ENCODE data around the gene PRKAG1. TPM values are rescaled to one million over a fixed set of nuclear protein-coding genes. Genes with fewer than 3 reads are reported as not detected.

Gene PRKAG1
- total RNA-seq, 1 experiment from 2014 or later = 51.1 TPM

Other genes with a start within 250 kb of the PRKAG1 start
- 7.0 and 7.1 TPM in 2 replicates for gene ADCY6, start 229.7 kb downstream of the PRKAG1 start, total RNA-seq (2014; rRNA removed; shearing (Covaris generic))
- 3.2 and 4.6 TPM in 2 replicates for gene CACNB3, start 200.3 kb downstream of the PRKAG1 start, total RNA-seq (2014; rRNA removed; shearing (Covaris generic))
- gene DDX23, start 166.6 kb downstream of the PRKAG1 start, total RNA-seq (2014; rRNA removed; shearing (Covaris generic)) = 101 and 106 TPM in 2 replicates
- 0.94 and 3.0 TPM in 2 replicates for gene RND1, start 152.9 kb downstream of the PRKAG1 start, total RNA-seq (2014; rRNA removed; shearing (Covaris generic))
- 10.8 and 16.5 TPM in 2 replicates for gene FKBP11, start 93.3 kb downstream of the PRKAG1 start, total RNA-seq (2014; rRNA removed; shearing (Covaris generic))
- 68.9 and 95.1 TPM in 2 replicates for gene ARF3, start 61.3 kb downstream of the PRKAG1 start, total RNA-seq (2014; rRNA removed; shearing (Covaris generic))
- gene WNT10B, start 47.0 kb downstream of the PRKAG1 start, total RNA-seq (2014; rRNA removed; shearing (Covaris generic)) = 0.83 and 0.92 TPM in 2 replicates
- gene WNT1, start 40.5 kb downstream of the PRKAG1 start, total RNA-seq (2014; rRNA removed; shearing (Covaris generic)) = not detected in 2 replicates
- 0.10 and 0.30 TPM in 2 replicates for gene DDN, start 19.4 kb downstream of the PRKAG1 start, total RNA-seq (2014; rRNA removed; shearing (Covaris generic))
- 16.2 and 20.8 TPM in 2 replicates for gene KMT2D, start 42.0 kb upstream of the PRKAG1 start, total RNA-seq (2014; rRNA removed; shearing (Covaris generic))
- gene RHEBL1, start 51.2 kb upstream of the PRKAG1 start, total RNA-seq (2014; rRNA removed; shearing (Covaris generic)) = 5.5 and 7.1 TPM in 2 replicates
- gene DHH, start 76.0 kb upstream of the PRKAG1 start, total RNA-seq (2014; rRNA removed; shearing (Covaris generic)) = not detected in 2 replicates
- gene LMBR1L, start 92.1 kb upstream of the PRKAG1 start, total RNA-seq (2014; rRNA removed; shearing (Covaris generic)) = 63.0 and 75.6 TPM in 2 replicates
- gene TUBA1B, start 112.6 kb upstream of the PRKAG1 start, total RNA-seq (2014; rRNA removed; shearing (Covaris generic)) = 3,556 and 4,028 TPM in 2 replicates
- gene TUBA1A, start 170.3 kb upstream of the PRKAG1 start, total RNA-seq (2014; rRNA removed; shearing (Covaris generic)) = 268 and 321 TPM in 2 replicates
- 1,301 and 1,698 TPM in 2 replicates for gene TUBA1C, start 246.3 kb upstream of the PRKAG1 start, total RNA-seq (2014; rRNA removed; shearing (Covaris generic))